IPS-18a (cell line): Measurements from ENCODE around the gene ANKDD1A.
A peak's percentile ranks its signal among the peaks of the same experiment; 100 is the strongest.

ENCODE experiments used
- H3K27ac ChIP-seq: one replicate; pipeline ENCODE4 v1.5.1; 2013; ENCODE audit warnings: low read length
- H3K27me3 ChIP-seq: one replicate; pipeline ENCODE4 v1.6.1; 2013; ENCODE audit warnings: mild to moderate bottlenecking, low read length; ENCODE audit not compliant: control insufficient read depth, insufficient read depth
- H3K36me3 ChIP-seq: one replicate; pipeline ENCODE4 v1.6.1; 2013; ENCODE audit warnings: low read depth, low read length; ENCODE audit not compliant: control insufficient read depth
- H3K4me1 ChIP-seq: one replicate; pipeline ENCODE4 v1.6.1; 2013; ENCODE audit warnings: low read depth, low read length; ENCODE audit not compliant: control insufficient read depth
- H3K4me3 ChIP-seq: one replicate; pipeline ENCODE4 v1.5.1; 2013; ENCODE audit warnings: low read length
- H3K9ac ChIP-seq: one replicate; pipeline ENCODE4 v1.6.1; 2013; ENCODE audit warnings: mild to moderate bottlenecking, low read length, moderate library complexity
- H3K9me3 ChIP-seq: one replicate; pipeline ENCODE4 v1.6.1; 2013; ENCODE audit warnings: low read depth, low read length; ENCODE audit not compliant: control insufficient read depth

The ANKDD1A gene

GRCh38 chr15:64883100-64883581, 28.6 kb upstream of the ANKDD1A start:
- Histone ChIP-seq H3K9ac (no peak overlapping the region), H3K9me3 (no peaks in the 10 kb centered on the region), H3K4me1 (peaks cover 8% of the 10 kb centered on the region), H3K27ac (no peak overlapping the region), H3K27me3 (no peaks in the 10 kb centered on the region), H3K36me3 (no peaks in the 10 kb centered on the region), H3K4me3 (no peak overlapping the region)

- Histone ChIP-seq H3K9me3 (no peaks in the 10 kb centered on the region), H3K4me1 (peaks cover 8% of the 10 kb centered on the region), H3K27me3 (no peaks in the 10 kb centered on the region), H3K4me3 (no peak overlapping the region), H3K27ac (no peak overlapping the region), H3K36me3 (no peaks in the 10 kb centered on the region), H3K9ac (no peak overlapping the region)
These were observed 27.6 kb upstream of the ANKDD1A start for GRCh38 chr15:64883997-64884511.

GRCh38 chr15:64884679-64885078, 27.0 kb upstream of the ANKDD1A start:
- no peak overlapping the region for H3K9ac ChIP-seq
- no peaks in the 10 kb centered on the region for H3K36me3 ChIP-seq
- peaks cover 8% of the 10 kb centered on the region for H3K4me1 ChIP-seq
- no peaks in the 10 kb centered on the region for H3K9me3 ChIP-seq
- no peak overlapping the region for H3K4me3 ChIP-seq
- H3K27me3 ChIP-seq = no peaks in the 10 kb centered on the region
- H3K27ac ChIP-seq = no peak overlapping the region

GRCh38 chr15:64888336-64888735, 23.4 kb upstream of the ANKDD1A start:
- Histone ChIP-seq H3K4me1 (peaks cover 7% of the 10 kb centered on the region), H3K9ac (no peak overlapping the region), H3K27ac (no peak overlapping the region), H3K36me3 (no peaks in the 10 kb centered on the region), H3K9me3 (no peaks in the 10 kb centered on the region), H3K4me3 (no peak overlapping the region), H3K27me3 (no peaks in the 10 kb centered on the region)

GRCh38 chr15:64891561-64891960, 20.1 kb upstream of the ANKDD1A start:
- no peaks in the 10 kb centered on the region for H3K27me3 ChIP-seq
- no peak overlapping the region for H3K27ac ChIP-seq
- no peak overlapping the region for H3K4me3 ChIP-seq
- no peak overlapping the region for H3K9ac ChIP-seq
- H3K36me3 ChIP-seq = no peaks in the 10 kb centered on the region
- peaks cover 14% of the 10 kb centered on the region for H3K4me1 ChIP-seq
- H3K9me3 ChIP-seq = no peaks in the 10 kb centered on the region

- Histone ChIP-seq H3K9me3 (no peaks in the 10 kb centered on the region), H3K9ac (no peak overlapping the region), H3K27me3 (no peaks in the 10 kb centered on the region), H3K36me3 (no peaks in the 10 kb centered on the region), H3K4me3 (no peak overlapping the region), H3K27ac (no peak overlapping the region), H3K4me1 (peaks cover 14% of the 10 kb centered on the region)
These were observed 18.8 kb upstream of the ANKDD1A start for GRCh38 chr15:64892847-64893403.

GRCh38 chr15:64893481-64894394, 18.0 kb upstream of the ANKDD1A start:
- Histone ChIP-seq H3K9me3 (no peaks in the 10 kb centered on the region), H3K4me1 (peaks cover 14% of the 10 kb centered on the region), H3K27me3 (no peaks in the 10 kb centered on the region), H3K4me3 (peak overlapping the region; percentile 57), H3K27ac (no peak overlapping the region), H3K36me3 (no peaks in the 10 kb centered on the region), H3K9ac (peak overlapping the region; percentile 30)

- Histone ChIP-seq H3K4me1 (peaks cover 14% of the 10 kb centered on the region), H3K27ac (no peak overlapping the region), H3K9ac (peak overlapping the region; percentile 30)
These were observed 17.2 kb upstream of the ANKDD1A start for GRCh38 chr15:64894395-64895056.

GRCh38 chr15:64895285-64896065, 16.2 kb upstream of the ANKDD1A start:
- Histone ChIP-seq H3K27ac (no peak overlapping the region), H3K9ac (no peak overlapping the region), H3K4me3 (peak overlapping the region; percentile 57), H3K27me3 (no peaks in the 10 kb centered on the region), H3K4me1 (peaks cover 14% of the 10 kb centered on the region), H3K9me3 (no peaks in the 10 kb centered on the region), H3K36me3 (no peaks in the 10 kb centered on the region)

More at GRCh38 chr15:64894395-64895056, 17.2 kb upstream of the ANKDD1A start:
- H3K9me3 ChIP-seq = no peaks in the 10 kb centered on the region
- H3K36me3 ChIP-seq = no peaks in the 10 kb centered on the region
- H3K27me3 ChIP-seq = no peaks in the 10 kb centered on the region
- H3K4me3 ChIP-seq = peak overlapping the region; percentile 57

- no peak overlapping the region for H3K27ac ChIP-seq
- no peak overlapping the region for H3K4me3 ChIP-seq
- H3K27me3 ChIP-seq = no peaks in the 10 kb centered on the region
- H3K36me3 ChIP-seq = no peaks in the 10 kb centered on the region
- peaks cover 14% of the 10 kb centered on the region for H3K4me1 ChIP-seq
- peaks cover 6% of the 10 kb centered on the region for H3K9me3 ChIP-seq
- H3K9ac ChIP-seq = no peak overlapping the region
These were observed 15.2 kb upstream of the ANKDD1A start for GRCh38 chr15:64896371-64897069.
